Tibial nerve (tissue), 4 donors: ENCODE measurements around the gene PLCG2. TPM values are rescaled to one million over a fixed set of nuclear protein-coding genes. Genes with fewer than 3 reads are reported as not detected.
"Not testable (repeated sequence)": the region's sequence is repeated elsewhere in the genome, so short reads cannot be mapped to it uniquely, and the experiment has no call there.

Experiments used
- DNase-seq, 2 donors: peaks; one replicate each; pipeline ENCODE4 v3.0.0-alpha.2; 2019; ENCODE audit warnings: low spot score in 2 of 2
- H3K27ac ChIP-seq, 4 donors: fragments of 200-600 bp; sonication (generic) in 3 of 4; one replicate each; pipeline ENCODE4 v1.5.1; 2017 to 2019; ENCODE audit warnings: mild to moderate bottlenecking in 1 of 4
- H3K27me3 ChIP-seq, 2 donors: fragments of 200-600 bp; sonication (generic) in 1 of 2; one replicate each; pipeline versions ENCODE4 v1.5.1 to v1.6.0; 2017 to 2019
- H3K36me3 ChIP-seq, 3 donors: fragments of 200-600 bp; sonication (generic); one replicate each; pipeline ENCODE4 v1.5.1; 2018 to 2019
- H3K4me1 ChIP-seq, 4 donors: fragments of 200-600 bp; sonication (generic) in 3 of 4; one replicate each; pipeline ENCODE4 v1.5.1; 2017 to 2019
- H3K4me3 ChIP-seq, 4 donors: fragments of 200-600 bp; sonication (generic) in 3 of 4; one replicate each; pipeline ENCODE4 v1.5.1; 2017 to 2019; ENCODE audit warnings: mild to moderate bottlenecking in 1 of 4, moderate library complexity in 1 of 4
- H3K9me3 ChIP-seq, 4 donors: fragments of 200-600 bp; sonication (generic) in 3 of 4; one replicate each; pipeline ENCODE4 v1.5.1; 2017 to 2019
- EP300 ChIP-seq, 2 donors: sonication (generic); formaldehyde crosslinking; IDR thresholded peaks; one replicate each; pipeline ENCODE4 v1.6.1; 2017; ENCODE audit warnings: antibody characterized with exemption in 2 of 2, mild to moderate bottlenecking in 1 of 2
- POLR2A ChIP-seq, 2 donors: fragments of 450-650 bp; IDR thresholded peaks; one replicate each; pipeline ENCODE4 v1.6.1; 2017; ENCODE audit warnings: antibody characterized with exemption in 2 of 2, mild to moderate bottlenecking in 2 of 2, moderate library complexity in 2 of 2
- WGBS, 2 donors: methylation state at CpG; one replicate each; pipeline ENCODE4 v1.1.5; 2018; 5-methylcytosine and 5-hydroxymethylcytosine counted together
- total RNA-seq, 4 donors: library from RNA; depleted of rRNA; stranded (reverse); fragments of >200 nt; gene quantifications; one replicate each; pipeline ENCODE4 v1.1.0, GENCODE V29; 2016
- TF ChIP-seq, protein P1 (sequence below), 5 experiments: fragments of 200-600 bp in 3 of 5; fragments of 450-650 bp in 2 of 5; sonication (generic) in 3 of 5; IDR thresholded peaks; one replicate each; pipeline ENCODE4 v1.5.1; 2016 to 2019; ENCODE audit warnings: antibody characterized with exemption in 5 of 5, mild to moderate bottlenecking in 3 of 5, moderate library complexity in 2 of 5

Gene PLCG2
- total RNA-seq, 4 donors from 2014 or later: 13.0 to 28.5 (median 18.9) TPM

DNA sequence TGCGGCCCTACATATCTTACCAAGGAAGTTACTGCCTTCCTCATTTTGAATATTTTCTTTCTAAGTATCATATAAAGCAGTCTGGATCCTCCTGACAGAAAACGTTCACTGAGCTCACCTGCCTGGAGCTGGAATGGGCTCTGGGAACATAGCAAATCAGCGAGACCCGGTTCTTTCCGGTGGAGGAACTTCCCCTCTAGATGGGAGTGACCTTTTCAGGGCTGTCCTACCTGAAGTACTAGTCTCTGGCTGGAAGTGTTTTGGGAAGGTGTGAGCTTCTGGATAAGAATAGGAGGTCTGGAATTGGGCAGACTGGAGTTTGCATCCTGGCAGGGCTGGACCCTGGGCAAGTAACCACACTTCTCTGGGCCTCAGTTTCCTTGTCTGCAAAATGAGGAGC is 152.8 kb downstream of the PLCG2 start:
- H3K36me3 ChIP-seq: peaks cover 0 to 5% (median 0%) of the 10 kb centered on the region in 3 donors
- DNase-seq: no peak
- no peaks in the 10 kb centered on the region for H3K27me3 ChIP-seq
- no peak overlapping the region for H3K4me3 ChIP-seq
- WGBS, 2 donors: 87 to 88% methylated on average over 5 of the region's 5 CpGs
- H3K9me3 ChIP-seq: no peaks in the 10 kb centered on the region
- TF ChIP-seq, protein P1, sequence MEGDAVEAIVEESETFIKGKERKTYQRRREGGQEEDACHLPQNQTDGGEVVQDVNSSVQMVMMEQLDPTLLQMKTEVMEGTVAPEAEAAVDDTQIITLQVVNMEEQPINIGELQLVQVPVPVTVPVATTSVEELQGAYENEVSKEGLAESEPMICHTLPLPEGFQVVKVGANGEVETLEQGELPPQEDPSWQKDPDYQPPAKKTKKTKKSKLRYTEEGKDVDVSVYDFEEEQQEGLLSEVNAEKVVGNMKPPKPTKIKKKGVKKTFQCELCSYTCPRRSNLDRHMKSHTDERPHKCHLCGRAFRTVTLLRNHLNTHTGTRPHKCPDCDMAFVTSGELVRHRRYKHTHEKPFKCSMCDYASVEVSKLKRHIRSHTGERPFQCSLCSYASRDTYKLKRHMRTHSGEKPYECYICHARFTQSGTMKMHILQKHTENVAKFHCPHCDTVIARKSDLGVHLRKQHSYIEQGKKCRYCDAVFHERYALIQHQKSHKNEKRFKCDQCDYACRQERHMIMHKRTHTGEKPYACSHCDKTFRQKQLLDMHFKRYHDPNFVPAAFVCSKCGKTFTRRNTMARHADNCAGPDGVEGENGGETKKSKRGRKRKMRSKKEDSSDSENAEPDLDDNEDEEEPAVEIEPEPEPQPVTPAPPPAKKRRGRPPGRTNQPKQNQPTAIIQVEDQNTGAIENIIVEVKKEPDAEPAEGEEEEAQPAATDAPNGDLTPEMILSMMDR (IDR thresholded peaks at IDR 0.05): no peak
- TF ChIP-seq POLR2A (IDR thresholded peaks at IDR 0.05) (no peak), EP300 (IDR thresholded peaks at IDR 0.05) (no peak)
- H3K27ac ChIP-seq: no peak overlapping the region
- no peaks in the 10 kb centered on the region for H3K4me1 ChIP-seq

DNA sequence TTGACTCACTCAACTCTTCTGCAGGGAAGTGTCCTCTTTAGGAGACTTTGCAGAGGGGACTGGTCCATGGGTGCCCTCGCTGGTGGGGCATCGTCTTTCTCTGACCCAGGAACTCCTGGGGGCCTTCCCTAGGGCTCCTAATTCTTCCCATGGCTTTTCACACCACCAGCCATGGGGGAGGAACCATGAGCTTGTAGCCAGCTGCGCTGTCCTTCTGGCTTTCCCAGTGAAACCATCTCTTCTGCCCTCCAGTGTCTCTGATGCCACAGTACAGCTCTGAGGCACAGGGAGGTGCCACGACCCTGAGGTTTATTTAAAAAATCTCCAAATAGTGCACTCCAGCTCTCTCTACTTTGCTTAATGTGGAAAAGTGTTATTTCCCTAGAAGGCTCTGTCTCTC is 153.6 kb downstream of the PLCG2 start:
- H3K27ac ChIP-seq: no peak overlapping the region
- H3K4me1 ChIP-seq: peaks cover 0 to 3% (median 0%) of the 10 kb centered on the region in 4 donors
- no peaks in the 10 kb centered on the region for H3K27me3 ChIP-seq
- WGBS, 2 donors: 80 to 83% methylated on average over 4 of the region's 4 CpGs
- H3K36me3 ChIP-seq: peaks cover 0 to 5% (median 0%) of the 10 kb centered on the region in 3 donors
- DNase-seq: no peak
- TF ChIP-seq POLR2A (IDR thresholded peaks at IDR 0.05): no peak
- TF ChIP-seq EP300 (IDR thresholded peaks at IDR 0.05): no peak
- TF ChIP-seq, protein P1 (IDR thresholded peaks at IDR 0.05): no peak
- no peaks in the 10 kb centered on the region for H3K9me3 ChIP-seq
- no peak overlapping the region for H3K4me3 ChIP-seq

DNA sequence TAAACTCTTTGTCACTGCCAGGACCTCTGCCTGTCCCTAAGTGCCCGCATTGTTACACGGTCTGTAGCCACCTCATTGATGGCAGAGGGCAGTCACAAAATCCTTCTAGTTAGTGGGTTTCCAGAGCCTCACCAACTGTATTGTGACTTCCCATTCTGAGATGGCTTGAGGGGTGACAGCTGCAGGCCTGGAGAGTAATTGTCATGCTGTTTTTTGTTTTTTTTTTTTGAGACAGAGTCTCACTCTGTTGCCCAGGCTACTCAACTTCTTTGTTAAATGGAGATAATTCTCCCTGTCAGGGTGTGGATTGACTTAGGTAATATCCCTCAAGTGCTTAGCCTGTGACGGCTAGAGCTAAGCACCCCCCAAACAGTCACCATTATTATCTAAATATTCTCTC is 154.3 kb downstream of the PLCG2 start:
- no peaks in the 10 kb centered on the region for H3K9me3 ChIP-seq

DNA sequence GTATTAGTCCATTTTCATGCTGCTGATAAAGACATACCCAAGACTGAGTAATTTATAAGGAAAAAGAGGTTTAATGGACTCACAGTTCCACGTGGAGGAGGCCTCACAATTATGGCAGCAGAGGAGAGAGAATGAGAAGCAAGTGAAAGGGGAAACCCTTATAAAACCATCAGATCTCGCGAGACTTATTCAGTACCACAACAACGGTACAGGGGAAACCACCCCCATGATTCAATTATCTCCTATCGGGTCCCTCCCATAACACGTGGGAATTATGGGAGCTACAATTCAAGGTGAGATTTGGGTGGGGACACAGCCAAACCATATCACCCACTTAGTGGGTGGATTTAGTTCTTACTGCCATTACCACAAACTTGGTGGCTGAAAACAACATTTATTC is 155.6 kb downstream of the PLCG2 start:
- H3K27me3 ChIP-seq, H3K9me3 ChIP-seq, H3K4me3 ChIP-seq, DNase-seq, H3K27ac ChIP-seq, H3K4me1 ChIP-seq, H3K36me3 ChIP-seq: not testable (repeated sequence)
- 87 to 88% methylated on average over 6 of the region's 6 CpGs for WGBS, 2 donors

More for the DNA sequence above, 154.3 kb downstream of the PLCG2 start:
- H3K36me3 ChIP-seq: peaks cover 0 to 5% (median 0%) of the 10 kb centered on the region in 3 donors
- no peak overlapping the region for H3K27ac ChIP-seq
- TF ChIP-seq POLR2A (IDR thresholded peaks at IDR 0.05) (no peak), EP300 (IDR thresholded peaks at IDR 0.05) (no peak)
- TF ChIP-seq, protein P1 (IDR thresholded peaks at IDR 0.05): no peak
- DNase-seq: no peak
- no peaks in the 10 kb centered on the region for H3K27me3 ChIP-seq
- H3K4me1 ChIP-seq: peaks cover 0 to 7% (median 0%) of the 10 kb centered on the region in 4 donors
- WGBS, 2 donors: 77 to 79% methylated on average over 3 of the region's 3 CpGs
- H3K4me3 ChIP-seq: no peak overlapping the region

DNA sequence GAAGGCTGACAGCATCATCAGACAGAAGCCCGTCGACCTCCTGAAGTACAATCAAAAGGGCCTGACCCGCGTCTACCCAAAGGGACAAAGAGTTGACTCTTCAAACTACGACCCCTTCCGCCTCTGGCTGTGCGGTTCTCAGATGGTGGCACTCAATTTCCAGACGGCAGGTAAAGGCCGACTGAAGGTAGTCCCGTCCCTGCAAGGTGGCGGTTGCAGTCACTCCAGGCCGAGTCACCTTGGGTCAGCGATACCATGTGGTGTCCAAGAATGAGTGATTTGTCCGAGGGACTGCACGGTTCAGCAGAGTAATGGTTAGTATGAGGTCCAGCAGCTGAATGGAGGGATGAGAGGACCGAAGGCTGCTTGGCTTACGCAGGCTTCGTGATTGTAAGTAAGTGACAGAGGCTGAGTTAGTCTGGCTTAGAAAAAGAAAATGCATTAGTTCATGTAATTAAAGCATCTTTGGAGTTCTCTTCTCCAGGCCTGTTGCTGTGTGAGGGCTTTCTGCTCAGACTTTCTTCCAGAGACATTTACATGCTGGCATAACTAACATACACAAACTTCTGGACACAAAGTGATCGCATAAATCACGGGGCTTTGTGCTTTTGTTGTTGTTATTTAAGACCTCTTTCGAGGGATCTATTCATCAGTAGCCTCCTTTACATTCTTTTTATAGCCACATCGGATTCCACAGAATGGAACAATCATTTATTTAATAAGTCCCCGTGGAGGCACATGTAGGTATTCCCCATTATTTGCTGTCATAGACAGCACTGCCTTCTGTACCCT is 157.3 kb downstream of the PLCG2 start:
- no peaks in the 10 kb centered on the region for H3K27me3 ChIP-seq
- TF ChIP-seq POLR2A (IDR thresholded peaks at IDR 0.05) (no peak), EP300 (IDR thresholded peaks at IDR 0.05) (no peak)
- TF ChIP-seq, protein P1 (IDR thresholded peaks at IDR 0.05): no peak
- 81 to 85% methylated on average over 23 of the region's 23 CpGs for WGBS, 2 donors
- H3K9me3 ChIP-seq: no peaks in the 10 kb centered on the region
- DNase-seq: no peak
- no peak overlapping the region for H3K4me3 ChIP-seq
- H3K4me1 ChIP-seq: peaks cover 0 to 7% (median 0%) of the 10 kb centered on the region in 4 donors
- peaks cover 0 to 4% (median 0%) of the 10 kb centered on the region in 3 donors for H3K36me3 ChIP-seq
- H3K27ac ChIP-seq: no peak overlapping the region
